Measurements from ENCODE around the gene PTGR2.
"Not testable (repeated sequence)": the region's sequence is repeated elsewhere in the genome, so short reads cannot be mapped to it uniquely, and the experiment has no call there.

PTGR2 gene

GRCh38 chr14:73851567-73852382, at the start of gene PTGR2:
TSS of gene PTGR2 (plus strand) at chr14:73851831. CDS start at chr14:73858863, 7,032 bp downstream.
- peak; percentile 95 for DNase-seq

- no peak for DNase-seq
Observed at GRCh38 chr14:73802431-73803188, 49.0 kb upstream of the PTGR2 start.

- no peak for DNase-seq
Observed at GRCh38 chr14:73804636-73805035, 47.0 kb upstream of the PTGR2 start.

- no peak for DNase-seq
Observed at GRCh38 chr14:73807457-73807856, 44.2 kb upstream of the PTGR2 start.

GRCh38 chr14:73809391-73809790, 42.2 kb upstream of the PTGR2 start:
- no peak for DNase-seq

GRCh38 chr14:73810478-73811163, 41.0 kb upstream of the PTGR2 start:
- DNase-seq = no peak

GRCh38 chr14:73811164-73811503, 40.5 kb upstream of the PTGR2 start:
- DNase-seq = no peak

GRCh38 chr14:73814153-73814552, 37.5 kb upstream of the PTGR2 start:
- DNase-seq = no peak

- no peak for DNase-seq
Observed at GRCh38 chr14:73815849-73816248, 35.8 kb upstream of the PTGR2 start.

- no peak for DNase-seq
Observed at GRCh38 chr14:73816393-73816816, 35.2 kb upstream of the PTGR2 start.

- no peak for DNase-seq
Observed at GRCh38 chr14:73817020-73817655, 34.5 kb upstream of the PTGR2 start.

- DNase-seq = no peak
Observed at GRCh38 chr14:73818821-73819220, 32.8 kb upstream of the PTGR2 start.

- DNase-seq = no peak
Observed at GRCh38 chr14:73820631-73821030, 31.0 kb upstream of the PTGR2 start.

GRCh38 chr14:73823339-73823885, 28.2 kb upstream of the PTGR2 start:
- DNase-seq = no peak

GRCh38 chr14:73824127-73824526, 27.5 kb upstream of the PTGR2 start:
- DNase-seq = no peak

GRCh38 chr14:73824536-73824935, 27.1 kb upstream of the PTGR2 start:
- no peak for DNase-seq

- DNase-seq = peak; percentile 85
Observed at GRCh38 chr14:73825551-73826188, 26.0 kb upstream of the PTGR2 start.

GRCh38 chr14:73827190-73827589, 24.4 kb upstream of the PTGR2 start:
- not testable (repeated sequence) for DNase-seq

- DNase-seq = no peak
Observed at GRCh38 chr14:73829071-73829470, 22.6 kb upstream of the PTGR2 start.

- no peak for DNase-seq
Observed at GRCh38 chr14:73829526-73830431, 21.9 kb upstream of the PTGR2 start.

GRCh38 chr14:73833034-73833433, 18.6 kb upstream of the PTGR2 start:
- DNase-seq = no peak
